LNCaP clone FGC (cell line): ENCODE data around the gene KIRREL3.

Experiments used
- DNase-seq: peaks from one replicate; pipeline ENCODE4 v3.0.0-alpha.2; 2011; ENCODE audit warnings: low read depth
- H3K4me3 ChIP-seq: 2 replicates; pipeline ENCODE4 v1.5.1; 2011; ENCODE audit warnings: mild to moderate bottlenecking, low read depth, low read length, control low read depth
- TF ChIP-seq, protein P1 (sequence below): IDR thresholded peaks from 2 replicates; pipeline ENCODE4 v1.5.1; 2012; ENCODE audit warnings: mild to moderate bottlenecking; ENCODE audit not compliant: control insufficient read depth, insufficient read depth; ENCODE audit errors: extremely low read depth

KIRREL3 gene

DNA sequence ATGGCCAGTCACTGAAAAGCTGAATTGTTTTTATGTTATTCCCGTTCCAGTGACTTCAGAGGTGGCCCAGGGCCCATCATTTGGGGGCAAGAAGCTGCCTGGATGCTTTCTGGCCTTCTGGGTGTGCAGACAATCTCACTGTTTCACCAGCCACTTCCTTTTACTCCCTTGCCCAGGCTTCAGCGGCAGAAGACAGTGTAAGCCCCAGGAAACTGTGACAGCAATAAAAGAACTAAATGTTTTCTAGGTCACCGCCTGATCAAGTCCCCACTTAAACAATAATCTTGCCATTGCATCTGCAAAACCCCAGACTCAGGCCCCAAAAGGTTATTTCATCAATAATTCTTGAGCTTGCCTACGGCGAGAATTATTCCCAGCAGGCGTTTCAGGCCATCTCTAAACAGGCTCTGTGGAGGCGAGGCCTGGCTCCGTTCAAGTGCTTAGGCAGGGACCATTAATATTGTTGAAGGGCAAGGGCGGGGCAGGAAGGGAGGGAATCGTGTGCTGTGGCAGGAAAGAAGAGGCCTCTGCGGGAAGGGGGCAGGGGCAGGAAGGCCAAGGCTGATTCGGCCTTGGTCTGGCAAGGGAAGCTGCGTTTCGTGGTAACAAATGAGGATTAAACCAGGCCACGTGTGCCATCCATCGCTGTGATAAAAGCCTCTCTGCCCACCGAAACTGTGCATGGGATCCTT, 252.3 kb downstream of the KIRREL3 start:
- DNase-seq: no peak
- TF ChIP-seq, protein P1, sequence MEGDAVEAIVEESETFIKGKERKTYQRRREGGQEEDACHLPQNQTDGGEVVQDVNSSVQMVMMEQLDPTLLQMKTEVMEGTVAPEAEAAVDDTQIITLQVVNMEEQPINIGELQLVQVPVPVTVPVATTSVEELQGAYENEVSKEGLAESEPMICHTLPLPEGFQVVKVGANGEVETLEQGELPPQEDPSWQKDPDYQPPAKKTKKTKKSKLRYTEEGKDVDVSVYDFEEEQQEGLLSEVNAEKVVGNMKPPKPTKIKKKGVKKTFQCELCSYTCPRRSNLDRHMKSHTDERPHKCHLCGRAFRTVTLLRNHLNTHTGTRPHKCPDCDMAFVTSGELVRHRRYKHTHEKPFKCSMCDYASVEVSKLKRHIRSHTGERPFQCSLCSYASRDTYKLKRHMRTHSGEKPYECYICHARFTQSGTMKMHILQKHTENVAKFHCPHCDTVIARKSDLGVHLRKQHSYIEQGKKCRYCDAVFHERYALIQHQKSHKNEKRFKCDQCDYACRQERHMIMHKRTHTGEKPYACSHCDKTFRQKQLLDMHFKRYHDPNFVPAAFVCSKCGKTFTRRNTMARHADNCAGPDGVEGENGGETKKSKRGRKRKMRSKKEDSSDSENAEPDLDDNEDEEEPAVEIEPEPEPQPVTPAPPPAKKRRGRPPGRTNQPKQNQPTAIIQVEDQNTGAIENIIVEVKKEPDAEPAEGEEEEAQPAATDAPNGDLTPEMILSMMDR: no peak
- no peak overlapping the region for H3K4me3 ChIP-seq

DNA sequence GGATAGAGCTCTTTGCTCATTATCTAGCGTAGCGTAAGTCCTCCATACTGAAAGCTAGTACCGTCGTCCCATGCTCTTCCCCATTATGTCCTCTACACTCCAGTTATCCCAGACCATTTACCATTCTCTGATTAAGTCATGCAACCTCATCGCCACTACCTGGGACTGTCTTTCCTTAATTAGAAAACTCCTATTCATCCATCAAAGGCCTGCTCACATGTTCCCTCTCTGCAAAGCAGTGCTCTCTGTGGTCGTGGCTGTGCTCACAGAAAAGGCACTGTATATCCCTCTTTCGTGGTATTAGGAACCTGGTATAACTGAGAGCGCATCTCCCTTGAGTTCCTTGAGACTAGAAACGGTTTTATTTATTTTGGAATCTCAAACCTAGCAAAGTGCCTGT, 253.3 kb downstream of the KIRREL3 start:
- DNase-seq: no peak
- TF ChIP-seq, protein P1: no peak
- no peak overlapping the region for H3K4me3 ChIP-seq

DNA sequence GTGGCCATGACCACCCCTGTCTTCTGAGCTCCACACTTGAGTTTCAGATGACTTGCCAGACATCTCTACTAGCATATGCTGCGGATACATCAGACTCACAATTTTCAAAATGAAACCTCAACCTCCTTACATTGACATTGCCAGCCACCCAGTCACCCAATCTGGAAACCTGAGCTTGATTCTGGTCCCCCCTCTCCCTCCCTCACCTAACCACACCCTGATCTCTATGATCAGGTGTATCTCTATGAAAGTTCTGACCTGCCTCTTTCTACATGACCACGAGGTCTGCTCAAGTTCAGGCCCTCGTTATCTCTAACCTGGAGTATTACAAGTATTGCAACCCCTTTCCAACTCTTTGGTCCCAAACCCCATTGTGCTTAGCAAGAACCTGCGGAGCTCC, 254.1 kb downstream of the KIRREL3 start:
- DNase-seq: no peak
- TF ChIP-seq, protein P1: no peak
- no peak overlapping the region for H3K4me3 ChIP-seq

DNA sequence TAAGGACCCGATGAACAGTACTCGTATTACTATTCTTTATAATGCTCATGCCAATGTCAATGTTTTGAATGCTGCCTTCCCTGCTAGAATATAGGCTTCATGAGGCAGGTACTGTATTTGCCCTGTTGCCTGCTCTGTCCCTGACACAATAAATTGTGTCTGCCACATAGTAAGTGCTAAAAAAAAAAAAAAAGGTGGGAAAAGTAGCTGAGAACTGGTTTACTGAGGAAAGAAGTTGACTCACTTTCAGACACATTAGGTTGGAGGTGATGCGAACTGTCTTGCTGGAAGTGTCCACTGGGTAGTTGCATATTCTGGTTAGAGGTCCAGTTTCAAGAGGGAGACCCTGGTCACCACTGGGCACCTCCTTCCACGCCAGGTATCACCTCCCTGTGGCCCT, 255.9 kb downstream of the KIRREL3 start:
- no peak overlapping the region for H3K4me3 ChIP-seq
- no peak for DNase-seq
- TF ChIP-seq, protein P1: no peak

DNA sequence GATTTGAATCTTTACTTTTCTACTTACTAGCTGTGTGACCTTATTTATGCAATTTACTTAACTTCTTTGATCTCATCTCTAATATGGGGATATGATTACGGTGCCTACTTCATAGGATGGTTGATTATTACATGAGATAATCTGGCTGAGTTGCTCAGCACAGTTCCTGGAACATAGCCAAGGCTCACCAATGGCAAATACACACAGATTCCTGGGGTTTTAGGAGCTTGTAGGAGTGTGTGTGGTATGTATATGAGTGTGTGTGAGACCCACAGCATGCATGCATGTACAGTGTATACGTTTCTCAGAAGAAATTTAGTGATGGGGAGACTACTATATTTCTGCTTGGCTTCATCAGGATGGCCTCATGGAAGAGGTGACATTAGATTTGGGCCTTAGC, 256.9 kb downstream of the KIRREL3 start:
- H3K4me3 ChIP-seq: no peak overlapping the region
- DNase-seq: no peak
- TF ChIP-seq, protein P1: no peak

DNA sequence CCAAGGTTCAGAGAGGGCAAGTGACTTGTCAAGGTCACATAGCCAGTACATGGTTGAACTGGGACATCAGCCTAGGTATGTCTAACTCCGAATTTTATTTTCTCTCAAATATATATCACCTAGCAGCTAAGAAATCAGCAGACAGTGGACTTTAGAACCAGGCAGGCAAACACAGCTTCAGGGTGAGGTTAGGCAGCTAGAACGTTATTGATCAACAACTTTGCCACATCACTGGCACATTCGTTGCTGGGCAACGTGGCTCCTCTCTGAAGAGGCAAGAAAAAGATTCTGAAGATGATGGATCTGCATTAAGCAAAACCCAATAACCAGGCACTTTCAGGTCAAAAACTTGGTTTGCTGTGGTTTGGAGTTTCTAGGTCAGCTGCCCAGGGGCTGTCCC, 258.0 kb downstream of the KIRREL3 start:
- no peak overlapping the region for H3K4me3 ChIP-seq
- no peak for DNase-seq
- TF ChIP-seq, protein P1: no peak

DNA sequence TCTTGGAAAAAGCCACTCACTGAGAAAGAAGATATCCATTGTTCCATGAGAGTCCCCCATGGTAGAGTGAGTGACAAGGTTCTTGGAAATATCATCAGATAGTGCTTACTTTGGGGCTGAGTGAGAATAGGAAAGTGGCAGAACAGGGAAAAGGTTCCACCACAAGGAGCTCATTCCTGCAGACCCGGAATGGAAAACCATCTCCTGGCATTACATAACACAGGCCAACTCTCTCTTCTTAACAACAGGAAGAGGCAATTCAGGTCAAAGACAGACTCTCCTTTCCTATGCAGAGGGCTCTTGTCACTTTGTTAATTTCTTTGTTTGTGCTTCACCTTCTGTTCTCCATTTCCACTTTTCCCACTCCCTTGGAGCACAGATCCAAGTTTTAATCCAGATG, 259.7 kb downstream of the KIRREL3 start:
- TF ChIP-seq, protein P1: no peak
- DNase-seq: no peak

More for the DNA sequence above, 259.7 kb downstream of the KIRREL3 start:
- H3K4me3 ChIP-seq: no peak overlapping the region
